Caco-2 (cell line): ENCODE results near the gene NYAP1. TPM values are rescaled to one million over a fixed set of nuclear protein-coding genes. Genes with fewer than 3 reads are reported as not detected.
"Not testable (repeated sequence)": the region's sequence is repeated elsewhere in the genome, so short reads cannot be mapped to it uniquely, and the experiment has no call there.

Experiments
- BruUV-seq: library from RNA; stranded (reverse); fragments of 400-500 nt; replicated peaks from 2 replicates; lab custom pipeline; 2021; lab: Mats Ljungman, UMichigan
- CTCF ChIA-PET: fragments of 300-600 bp; sonication (Branson Sonifier 250); formaldehyde crosslinking; loops from one replicate; lab custom pipeline; 2022; ENCODE audit warnings: antibody characterized with exemption; lab: Charles Lee
- POLR2A ChIA-PET: fragments of 300-600 bp; sonication (Branson Sonifier 250); formaldehyde crosslinking; loops from one replicate; lab custom pipeline; 2022; ENCODE audit warnings: antibody characterized with exemption; lab: Charles Lee
- DNase-seq, 2 experiments: peaks; one replicate each; pipeline versions ENCODE4 v3.0.0 to v3.0.0-alpha.2; 2020 to 2022
- H3K27me3 ChIP-seq: replicated peaks from 2 replicates; pipeline ENCODE4 v1.6.0; 2011; ENCODE audit warnings: low read length; ENCODE audit not compliant: control insufficient read depth, insufficient read depth
- H3K36me3 ChIP-seq: 2 replicates; pipeline ENCODE4 v1.5.1; 2011; ENCODE audit warnings: low read length; ENCODE audit not compliant: control insufficient read depth, insufficient read depth
- H3K4me1 ChIP-seq: fragments of 250-450 bp; sonication (Bioruptor Pico); 2 replicates; pipeline ENCODE4 v1.5.1; 2020; ENCODE audit warnings: mild to moderate bottlenecking
- H3K4me3 ChIP-seq: 2 replicates; pipeline ENCODE4 v1.5.1; 2011; ENCODE audit warnings: low read depth, mild to moderate bottlenecking, control low read depth, low read length
- H3K9me3 ChIP-seq: fragments of 250-450 bp; sonication (Bioruptor Pico); 2 replicates; pipeline ENCODE4 v1.5.1; 2020; ENCODE audit warnings: mild to moderate bottlenecking, moderate library complexity
- H3K27ac Mint-ChIP-seq: one replicate; pipeline ENCODE4 v1.8.0; 2022; ENCODE audit warnings: mixed read lengths; ENCODE audit not compliant: unreplicated experiment
- H3K27me3 Mint-ChIP-seq: one replicate; pipeline ENCODE4 v1.8.0; 2022; ENCODE audit warnings: mixed read lengths; ENCODE audit not compliant: insufficient read depth, unreplicated experiment
- H3K36me3 Mint-ChIP-seq: one replicate; pipeline ENCODE4 v1.8.0; 2022; ENCODE audit warnings: mild to moderate bottlenecking, mixed read lengths; ENCODE audit not compliant: insufficient read depth, unreplicated experiment
- H3K4me1 Mint-ChIP-seq: one replicate; pipeline ENCODE4 v1.8.0; 2022; ENCODE audit warnings: low read depth, mixed read lengths; ENCODE audit not compliant: unreplicated experiment
- H3K4me3 Mint-ChIP-seq: one replicate; pipeline ENCODE4 v1.8.0; 2022; ENCODE audit warnings: mild to moderate bottlenecking, moderate library complexity, mixed read lengths; ENCODE audit not compliant: unreplicated experiment
- H3K9me3 Mint-ChIP-seq: one replicate; pipeline ENCODE4 v1.8.0; 2022; ENCODE audit warnings: mixed read lengths; ENCODE audit not compliant: unreplicated experiment
- intact Hi-C: fragments of 100-400 bp; cut with micrococcal nuclease; formaldehyde crosslinking; loops from one replicate; pipeline ENCODE4 v1.10.0; 2022; ENCODE audit not compliant: unreplicated experiment
- total RNA-seq: library from RNA; stranded (reverse); gene quantifications from 2 replicates; pipeline ENCODE4 v1.2.3, GENCODE V29; 2022
- TF ChIP-seq, protein P1 (sequence below), 2 experiments: fragments of 200-600 bp in 1 of 2; IDR thresholded peaks; 1 replicate in 1 of 2; 2 replicates in 1 of 2; pipeline versions ENCODE4 v1.5.1 to v1.8.0; 2011 to 2022; ENCODE audit warnings: antibody characterized with exemption in 1 of 2, control low read depth in 1 of 2, inconsistent platforms in 1 of 2, low read depth in 1 of 2, low read length in 1 of 2, mild to moderate bottlenecking in 1 of 2, moderate library complexity in 1 of 2; ENCODE audit not compliant: insufficient read depth in 1 of 2, severe bottlenecking in 1 of 2, unreplicated experiment in 1 of 2

The NYAP1 gene
- total RNA-seq, 1 experiment from 2014 or later: 1.3 TPM

DNA sequence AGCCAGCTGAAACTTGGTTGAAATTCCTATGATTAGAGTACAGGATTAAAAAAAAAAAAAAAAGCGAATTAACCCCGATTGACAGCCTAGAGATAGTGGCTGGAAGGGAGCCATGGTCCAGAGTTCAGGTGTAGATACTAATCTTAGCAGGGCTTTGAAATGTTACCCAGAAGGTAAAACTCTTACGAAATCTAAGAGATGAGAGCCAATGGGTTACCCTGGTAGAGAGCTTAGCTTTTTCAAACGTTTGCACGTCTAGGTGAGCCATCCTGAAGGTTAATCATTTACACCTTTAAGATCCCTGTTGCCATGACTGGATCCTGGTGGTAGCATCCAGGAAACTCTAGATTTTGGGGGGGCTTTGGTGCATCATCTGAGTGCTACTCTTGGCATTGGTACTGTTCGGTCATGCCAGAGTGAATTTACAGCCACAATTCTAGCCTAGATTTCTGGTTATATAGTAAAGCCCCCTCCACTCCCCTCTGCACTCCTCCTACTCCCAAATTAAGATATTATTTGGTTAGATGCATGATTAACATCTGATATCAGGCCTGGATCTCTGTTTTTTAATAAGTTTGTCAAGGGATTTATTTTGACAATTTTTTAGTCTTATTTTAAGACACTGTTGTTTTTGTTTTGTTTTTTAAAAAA lies 56.5 kb downstream of the NYAP1 start:
- peaks cover 36% of the 10 kb centered on the region for H3K4me1 Mint-ChIP-seq

DNA sequence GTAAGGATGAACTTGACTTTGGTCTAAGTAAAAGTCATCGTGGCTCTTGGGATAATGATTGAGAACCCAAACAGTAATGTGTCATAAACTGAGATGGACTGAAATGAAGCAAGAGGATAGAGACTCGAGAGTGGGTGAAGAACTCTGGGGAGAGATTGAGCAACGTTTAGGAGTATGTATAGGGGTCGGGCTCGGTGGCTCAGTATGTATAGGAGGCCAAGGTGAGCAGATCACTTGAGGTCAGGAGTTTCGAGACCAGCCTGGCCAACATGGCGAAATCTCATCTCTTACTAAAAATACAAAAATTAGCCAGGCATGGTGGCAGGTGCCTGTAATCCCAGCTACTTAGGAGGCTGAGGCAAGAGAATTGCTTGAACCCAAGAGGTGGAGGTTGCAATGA lies 57.6 kb downstream of the NYAP1 start:
- H3K9me3 ChIP-seq, POLR2A ChIA-PET, intact Hi-C loops, H3K27ac Mint-ChIP-seq, DNase-seq, CTCF ChIA-PET, H3K27me3 ChIP-seq, H3K27me3 Mint-ChIP-seq, BruUV-seq, H3K36me3 ChIP-seq, H3K9me3 Mint-ChIP-seq, H3K4me3 ChIP-seq: not testable (repeated sequence)
- H3K4me1 ChIP-seq: peaks cover 53% of the 10 kb centered on the region
- Mint-ChIP-seq H3K4me1 (peaks cover 44% of the 10 kb centered on the region), H3K36me3 (peaks cover 26% of the 10 kb centered on the region), H3K4me3 (peak overlapping the region; percentile 1)

More for the DNA sequence above, 56.5 kb downstream of the NYAP1 start:
- intact Hi-C loops: loop anchor here (1.0 kb wide), 1 partner anchor 64 kb away; no protein-coding TSS in a partner anchor
- peak; percentile 53 to 71 for DNase-seq
- Histone ChIP-seq H3K9me3 (no peaks in the 10 kb centered on the region), H3K36me3 (no peaks in the 10 kb centered on the region), H3K4me3 (peak overlapping the region; percentile 89), H3K27me3 (no peaks in the 10 kb centered on the region), H3K4me1 (peaks cover 42% of the 10 kb centered on the region)
- TF ChIP-seq, protein P1, sequence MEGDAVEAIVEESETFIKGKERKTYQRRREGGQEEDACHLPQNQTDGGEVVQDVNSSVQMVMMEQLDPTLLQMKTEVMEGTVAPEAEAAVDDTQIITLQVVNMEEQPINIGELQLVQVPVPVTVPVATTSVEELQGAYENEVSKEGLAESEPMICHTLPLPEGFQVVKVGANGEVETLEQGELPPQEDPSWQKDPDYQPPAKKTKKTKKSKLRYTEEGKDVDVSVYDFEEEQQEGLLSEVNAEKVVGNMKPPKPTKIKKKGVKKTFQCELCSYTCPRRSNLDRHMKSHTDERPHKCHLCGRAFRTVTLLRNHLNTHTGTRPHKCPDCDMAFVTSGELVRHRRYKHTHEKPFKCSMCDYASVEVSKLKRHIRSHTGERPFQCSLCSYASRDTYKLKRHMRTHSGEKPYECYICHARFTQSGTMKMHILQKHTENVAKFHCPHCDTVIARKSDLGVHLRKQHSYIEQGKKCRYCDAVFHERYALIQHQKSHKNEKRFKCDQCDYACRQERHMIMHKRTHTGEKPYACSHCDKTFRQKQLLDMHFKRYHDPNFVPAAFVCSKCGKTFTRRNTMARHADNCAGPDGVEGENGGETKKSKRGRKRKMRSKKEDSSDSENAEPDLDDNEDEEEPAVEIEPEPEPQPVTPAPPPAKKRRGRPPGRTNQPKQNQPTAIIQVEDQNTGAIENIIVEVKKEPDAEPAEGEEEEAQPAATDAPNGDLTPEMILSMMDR (IDR thresholded peaks at IDR 0.05; ENCODE audit: insufficient read depth in 1 of 2, low read depth in 1 of 2, low read length in 1 of 2, severe bottlenecking in 1 of 2, unreplicated experiment in 1 of 2): no peak
- Mint-ChIP-seq H3K36me3 (peaks cover 31% of the 10 kb centered on the region), H3K9me3 (no peaks in the 10 kb centered on the region), H3K27me3 (no peaks in the 10 kb centered on the region), H3K4me3 (peak overlapping the region; percentile 87), H3K27ac (peak overlapping the region; percentile 72)
- ChIA-PET CTCF (interaction anchor here (0.6 to 2.1 kb wide), 7 partner anchors 19 to 351 kb away, joined by 3 to 17 read pairs (median 3); no protein-coding TSS in a partner anchor), POLR2A (interaction anchor here (0.6 to 2.4 kb wide), 5 partner anchors 20 to 112 kb away, joined by 3 to 27 read pairs (median 7); partner anchors contain the start of genes FBXO24, LRCH4, MEPCE and ZCWPW1)
- BruUV-seq: TSS peak; percentile 34

GRCh38 chr7:100543586-100543985 lies 59.9 kb downstream of the NYAP1 start:
- no peaks in the 10 kb centered on the region for H3K27me3 Mint-ChIP-seq
- Histone ChIP-seq H3K27me3 (no peaks in the 10 kb centered on the region), H3K36me3 (no peaks in the 10 kb centered on the region), H3K4me3 (no peak overlapping the region), H3K9me3 (no peaks in the 10 kb centered on the region), H3K4me1 (peaks cover 67% of the 10 kb centered on the region)
- H3K27ac Mint-ChIP-seq: peak overlapping the region; percentile 80
- no peak for DNase-seq
- H3K36me3 Mint-ChIP-seq: peaks cover 31% of the 10 kb centered on the region
- no TSS peak for BruUV-seq
- ChIA-PET CTCF (no interaction called here), POLR2A (no interaction called here)
- TF ChIP-seq, protein P1 (IDR thresholded peaks at IDR 0.05; ENCODE audit: insufficient read depth in 1 of 2, low read depth in 1 of 2, low read length in 1 of 2, severe bottlenecking in 1 of 2, unreplicated experiment in 1 of 2): no peak
- peaks cover 59% of the 10 kb centered on the region for H3K4me1 Mint-ChIP-seq
- intact Hi-C loops: no loop called here
- H3K9me3 Mint-ChIP-seq: no peaks in the 10 kb centered on the region
- peak overlapping the region; percentile 52 for H3K4me3 Mint-ChIP-seq
